ENCODE data around the gene CHD1.
"Not testable (repeated sequence)": the region's sequence is repeated elsewhere in the genome, so short reads cannot be mapped to it uniquely, and the experiment has no call there.

CHD1 gene

GRCh38 chr5:98928873-98929709, at the start of gene CHD1:
Gene CHD1, minus strand, starts transcription at chr5:98929007. Its CDS starts 2,621 bp downstream, at chr5:98926386.
- FAIRE-seq, result no peak

GRCh38 chr5:98978528-98978927, 49.7 kb upstream of the CHD1 start:
- FAIRE-seq, result no peak

- FAIRE-seq, result no peak
These were observed 48.9 kb upstream of the CHD1 start for GRCh38 chr5:98977723-98978122.

GRCh38 chr5:98975682-98976407, 47.0 kb upstream of the CHD1 start:
- no peak for FAIRE-seq

- no peak for FAIRE-seq
These were observed 46.4 kb upstream of the CHD1 start for GRCh38 chr5:98975223-98975622.

- FAIRE-seq, result no peak
These were observed 40.6 kb upstream of the CHD1 start for GRCh38 chr5:98969400-98969799.

- FAIRE-seq, result no peak
These were observed 39.3 kb upstream of the CHD1 start for GRCh38 chr5:98968056-98968564.

- no peak for FAIRE-seq
These were observed 36.4 kb upstream of the CHD1 start for GRCh38 chr5:98965226-98965625.

- FAIRE-seq, result no peak
These were observed 35.8 kb upstream of the CHD1 start for GRCh38 chr5:98964621-98965020.

GRCh38 chr5:98963019-98963418, 34.2 kb upstream of the CHD1 start:
- FAIRE-seq, result no peak

- no peak for FAIRE-seq
These were observed 33.8 kb upstream of the CHD1 start for GRCh38 chr5:98962587-98962986.

GRCh38 chr5:98961665-98962344, 33.0 kb upstream of the CHD1 start:
- FAIRE-seq, result no peak

GRCh38 chr5:98957307-98957706, 28.5 kb upstream of the CHD1 start:
- no peak for FAIRE-seq

- FAIRE-seq, result not testable (repeated sequence)
These were observed 27.1 kb upstream of the CHD1 start for GRCh38 chr5:98955888-98956287.

- FAIRE-seq, result not testable (repeated sequence)
These were observed 26.7 kb upstream of the CHD1 start for GRCh38 chr5:98955471-98955870.

- no peak for FAIRE-seq
These were observed 25.7 kb upstream of the CHD1 start for GRCh38 chr5:98954392-98955028.

GRCh38 chr5:98942847-98943246, 14.0 kb upstream of the CHD1 start:
- FAIRE-seq, result no peak

GRCh38 chr5:98941131-98941883, 12.5 kb upstream of the CHD1 start:
- FAIRE-seq, result no peak

GRCh38 chr5:98940581-98940980, 11.8 kb upstream of the CHD1 start:
- no peak for FAIRE-seq

- no peak for FAIRE-seq
These were observed 9.7 kb upstream of the CHD1 start for GRCh38 chr5:98938464-98938863.

GRCh38 chr5:98936948-98937715, 8.3 kb upstream of the CHD1 start:
- no peak for FAIRE-seq

Data from endometrium (tissue), 2 donors.